Upper lobe of left lung (tissue), 4 donors: ENCODE results near the gene CCSER2.

Source experiments
- CTCF ChIP-seq, 6 experiments: fragments of 450-650 bp in 4 of 6; fragments of 200-600 bp in 2 of 6; sonication (generic) in 2 of 6; IDR thresholded peaks; one replicate each; pipeline ENCODE4 v1.5.1; 2016 to 2019; ENCODE audit warnings: antibody characterized with exemption in 6 of 6
- EP300 ChIP-seq, 4 donors: sonication (generic); formaldehyde crosslinking; IDR thresholded peaks; one replicate each; pipeline ENCODE4 v1.5.1; 2017; ENCODE audit warnings: antibody characterized with exemption in 4 of 4, control low read depth in 2 of 4
- POLR2A ChIP-seq, 4 donors: fragments of 450-650 bp; IDR thresholded peaks; one replicate each; pipeline ENCODE4 v1.5.1; 2016 to 2017; ENCODE audit warnings: antibody characterized with exemption in 4 of 4, mild to moderate bottlenecking in 2 of 4
- POLR2AphosphoS5 ChIP-seq, 2 donors: sonication (generic); formaldehyde crosslinking; IDR thresholded peaks; one replicate each; pipeline ENCODE4 v1.5.1; 2017; ENCODE audit warnings: antibody characterized with exemption in 2 of 2

- no peak for TF ChIP-seq CTCF (IDR thresholded peaks at IDR 0.05)
- TF ChIP-seq EP300 (IDR thresholded peaks at IDR 0.05), result no peak
- no peak for TF ChIP-seq POLR2A (IDR thresholded peaks at IDR 0.05)
- TF ChIP-seq POLR2AphosphoS5 (IDR thresholded peaks at IDR 0.05), result no peak
These were observed 95.3 kb downstream of the CCSER2 start for GRCh38 chr10:84423719-84424118.
